Testis (tissue), 3 donors: Measurements from ENCODE around the gene PLLP. TPM values are rescaled to one million over a fixed set of nuclear protein-coding genes. Genes with fewer than 3 reads are reported as not detected.

Experiments
- DNase-seq: peaks from one replicate; pipeline ENCODE4 v3.0.0-alpha.2; 2019
- H3K27ac ChIP-seq, 2 donors: fragments of 200-600 bp; sonication (generic); one replicate each; pipeline ENCODE4 v1.5.1; 2019
- H3K27me3 ChIP-seq: fragments of 200-600 bp; sonication (generic); one replicate; pipeline ENCODE4 v1.5.1; 2019
- H3K36me3 ChIP-seq: fragments of 200-600 bp; sonication (generic); one replicate; pipeline ENCODE4 v1.5.1; 2017; ENCODE audit warnings: low read depth; ENCODE audit errors: missing control alignments
- H3K4me1 ChIP-seq: fragments of 200-600 bp; sonication (generic); one replicate; pipeline ENCODE4 v1.5.1; 2019
- H3K4me3 ChIP-seq, 2 donors: fragments of 200-600 bp; sonication (generic); one replicate each; pipeline ENCODE4 v1.5.1; 2017 to 2019
- H3K9me3 ChIP-seq: fragments of 200-600 bp; sonication (generic); one replicate; pipeline ENCODE4 v1.5.1; 2017
- CTCF ChIP-seq, 3 experiments: fragments of 450-650 bp in 2 of 3; fragments of 200-600 bp in 1 of 3; sonication (generic) in 1 of 3; IDR thresholded peaks; one replicate each; pipeline ENCODE4 v1.5.1; 2016 to 2019; ENCODE audit warnings: antibody characterized with exemption in 3 of 3, mild to moderate bottlenecking in 2 of 3, moderate library complexity in 1 of 3
- POLR2A ChIP-seq: fragments of 450-650 bp; IDR thresholded peaks from one replicate; pipeline ENCODE4 v1.6.1; 2017; ENCODE audit warnings: antibody characterized with exemption, mild to moderate bottlenecking, moderate library complexity
- WGBS, 2 donors: methylation state at CpG; one replicate each; pipeline ENCODE4 v1.1.5; 2018; 5-methylcytosine and 5-hydroxymethylcytosine counted together
- intact Hi-C: fragments of 100-400 bp; cut with DNase I; formaldehyde crosslinking; loops from one replicate; pipeline ENCODE4 v1.15.1; 2023; ENCODE audit warnings: low total_unique reads
- polyA plus RNA-seq: library from polyadenylated mRNA; stranded (reverse); fragments of 350-450 nt; fragmentation: Illumina TruSeq; extraction: RNeasy Lipid Tissue Mini Kit (QIAGEN cat#74804); gene quantifications from one replicate; pipeline ENCODE4 v1.2.3, GENCODE V29; 2014; ENCODE audit warnings: low read depth, low replicate concordance; ENCODE audit not compliant: insufficient read depth
- total RNA-seq, 2 donors: library from RNA; depleted of rRNA; stranded (reverse); fragments of >200 nt; gene quantifications; one replicate each; pipeline ENCODE4 v1.2.3, GENCODE V29; 2016

PLLP gene
- total and polyA plus RNA-seq, 3 donors from 2014 or later: 15.0 to 39.4 (median 36.1) TPM

GRCh38 chr16:57256601-57257395 is 27.7 kb downstream of the PLLP start:
- no peaks in the 10 kb centered on the region for H3K36me3 ChIP-seq
- 89 to 94% methylated on average over 6 to 16 of the region's 16 CpGs for WGBS, 2 donors
- H3K27me3 ChIP-seq: no peaks in the 10 kb centered on the region
- TF ChIP-seq POLR2A (no peak), CTCF (IDR thresholded peaks at IDR 0.05) (no peak)
- no peak overlapping the region for H3K4me3 ChIP-seq
- intact Hi-C loops: no loop called here
- H3K4me1 ChIP-seq: peaks cover 6% of the 10 kb centered on the region
- no peak overlapping the region for H3K27ac ChIP-seq
- H3K9me3 ChIP-seq: no peaks in the 10 kb centered on the region
- no peak for DNase-seq

- no peak for DNase-seq
- H3K36me3 ChIP-seq: no peaks in the 10 kb centered on the region
Observed at GRCh38 chr16:57255686-57256415, 28.6 kb downstream of the PLLP start.

GRCh38 chr16:57253466-57253865 is 31.0 kb downstream of the PLLP start:
- TF ChIP-seq CTCF (IDR thresholded peaks at IDR 0.05) (no peak), POLR2A (no peak)
- 98 to 100% methylated on average over 1 of the region's 1 CpG for WGBS, 2 donors
- no peak for DNase-seq

More at GRCh38 chr16:57255686-57256415, 28.6 kb downstream of the PLLP start:
- Histone ChIP-seq H3K9me3 (no peaks in the 10 kb centered on the region), H3K27ac (no peak overlapping the region), H3K4me3 (no peak overlapping the region), H3K27me3 (no peaks in the 10 kb centered on the region), H3K4me1 (peaks cover 6% of the 10 kb centered on the region)
- TF ChIP-seq CTCF (IDR thresholded peaks at IDR 0.05): no peak
- TF ChIP-seq POLR2A: no peak
- intact Hi-C loops: no loop called here
- 86 to 91% methylated on average over 10 of the region's 10 CpGs for WGBS, 2 donors

GRCh38 chr16:57252148-57252721 is 32.2 kb downstream of the PLLP start:
- intact Hi-C loops: no loop called here
- no peaks in the 10 kb centered on the region for H3K9me3 ChIP-seq
- no peaks in the 10 kb centered on the region for H3K36me3 ChIP-seq
- H3K27ac ChIP-seq: no peak overlapping the region
- 87 to 96% methylated on average over 6 of the region's 6 CpGs for WGBS, 2 donors
- H3K4me1 ChIP-seq: no peaks in the 10 kb centered on the region
- no peak for TF ChIP-seq POLR2A
- TF ChIP-seq CTCF (IDR thresholded peaks at IDR 0.05): no peak
- no peak for DNase-seq
- no peaks in the 10 kb centered on the region for H3K27me3 ChIP-seq
- no peak overlapping the region for H3K4me3 ChIP-seq

More at GRCh38 chr16:57253466-57253865, 31.0 kb downstream of the PLLP start:
- intact Hi-C loops: no loop called here
- no peaks in the 10 kb centered on the region for H3K27me3 ChIP-seq
- no peak overlapping the region for H3K4me3 ChIP-seq
- no peaks in the 10 kb centered on the region for H3K36me3 ChIP-seq
- no peaks in the 10 kb centered on the region for H3K4me1 ChIP-seq
- H3K9me3 ChIP-seq: no peaks in the 10 kb centered on the region
- no peak overlapping the region for H3K27ac ChIP-seq
